Measurements from ENCODE around the gene ZFYVE9. TPM values are rescaled to one million over a fixed set of nuclear protein-coding genes. Genes with fewer than 3 reads are reported as not detected.

The ZFYVE9 gene
- total RNA-seq, 4 donors from 2014 or later: 25.6 to 95.0 (median 48.3) TPM

DNA sequence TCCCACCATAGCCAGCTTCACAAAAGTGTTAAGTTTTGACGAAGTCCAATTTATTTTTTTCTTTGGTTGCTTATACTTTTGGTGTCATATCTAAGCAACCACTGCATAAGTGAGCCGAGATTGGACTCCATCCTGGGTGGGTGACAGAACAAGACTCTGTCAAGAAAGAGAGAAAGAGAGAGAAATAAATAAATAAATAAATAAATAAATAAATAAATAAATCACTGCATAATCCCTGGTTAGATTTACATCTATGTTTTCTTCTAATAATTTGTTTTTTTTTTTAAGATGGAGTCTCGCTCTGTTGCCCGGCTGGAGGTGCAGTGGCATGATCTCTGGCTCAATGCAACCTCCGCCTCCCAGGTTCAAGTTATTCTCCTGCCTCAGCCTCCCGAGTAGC lies 18.3 kb upstream of the ZFYVE9 start:
- intact Hi-C loops (cut with DNase I; ENCODE audit: low total_unique reads): no loop called here
- Histone ChIP-seq H3K4me1 (no peaks in the 10 kb centered on the region), H3K27ac (no peak overlapping the region), H3K27me3 (no peaks in the 10 kb centered on the region), H3K9me3 (no peaks in the 10 kb centered on the region), H3K4me3 (no peak overlapping the region), H3K36me3 (no peaks in the 10 kb centered on the region)
- DNase-seq: no peak
- no peak for TF ChIP-seq POLR2A (IDR thresholded peaks at IDR 0.05)
- TF ChIP-seq, protein P1, sequence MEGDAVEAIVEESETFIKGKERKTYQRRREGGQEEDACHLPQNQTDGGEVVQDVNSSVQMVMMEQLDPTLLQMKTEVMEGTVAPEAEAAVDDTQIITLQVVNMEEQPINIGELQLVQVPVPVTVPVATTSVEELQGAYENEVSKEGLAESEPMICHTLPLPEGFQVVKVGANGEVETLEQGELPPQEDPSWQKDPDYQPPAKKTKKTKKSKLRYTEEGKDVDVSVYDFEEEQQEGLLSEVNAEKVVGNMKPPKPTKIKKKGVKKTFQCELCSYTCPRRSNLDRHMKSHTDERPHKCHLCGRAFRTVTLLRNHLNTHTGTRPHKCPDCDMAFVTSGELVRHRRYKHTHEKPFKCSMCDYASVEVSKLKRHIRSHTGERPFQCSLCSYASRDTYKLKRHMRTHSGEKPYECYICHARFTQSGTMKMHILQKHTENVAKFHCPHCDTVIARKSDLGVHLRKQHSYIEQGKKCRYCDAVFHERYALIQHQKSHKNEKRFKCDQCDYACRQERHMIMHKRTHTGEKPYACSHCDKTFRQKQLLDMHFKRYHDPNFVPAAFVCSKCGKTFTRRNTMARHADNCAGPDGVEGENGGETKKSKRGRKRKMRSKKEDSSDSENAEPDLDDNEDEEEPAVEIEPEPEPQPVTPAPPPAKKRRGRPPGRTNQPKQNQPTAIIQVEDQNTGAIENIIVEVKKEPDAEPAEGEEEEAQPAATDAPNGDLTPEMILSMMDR (IDR thresholded peaks at IDR 0.05): no peak

DNA sequence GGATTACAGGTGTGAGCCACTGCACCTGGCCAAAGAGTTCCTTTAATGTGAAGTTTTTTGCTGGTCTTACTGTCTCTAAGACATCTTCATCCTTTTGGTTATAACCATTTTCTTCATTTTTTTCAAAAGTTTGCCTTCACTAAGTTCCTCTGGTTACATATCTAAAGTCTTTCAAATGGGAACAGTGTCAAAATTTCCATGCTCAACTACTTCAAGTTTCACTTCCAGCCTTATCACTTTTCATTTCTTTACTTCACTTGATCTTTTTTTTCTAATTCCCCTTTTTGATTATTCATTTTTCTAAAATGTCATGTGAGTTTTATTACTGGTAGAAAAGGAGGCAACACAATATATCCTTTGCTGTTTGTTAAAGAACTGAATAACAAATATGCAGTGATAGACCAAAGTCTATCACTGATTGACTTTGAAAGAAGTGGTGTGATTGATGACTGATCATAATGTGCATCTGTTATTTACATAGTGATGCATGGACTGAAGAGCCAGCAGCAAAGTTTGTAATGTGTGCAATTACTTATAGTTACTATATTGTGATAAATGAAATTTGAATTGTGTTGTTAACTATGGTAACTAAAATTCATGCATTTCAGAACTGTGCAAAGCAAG lies 16.0 kb upstream of the ZFYVE9 start:
- no peak overlapping the region for H3K27ac ChIP-seq
- TF ChIP-seq, protein P1 (IDR thresholded peaks at IDR 0.05): no peak
- H3K36me3 ChIP-seq: no peaks in the 10 kb centered on the region
- H3K4me1 ChIP-seq: no peaks in the 10 kb centered on the region
- intact Hi-C loops (cut with DNase I; ENCODE audit: low total_unique reads): no loop called here
- no peak overlapping the region for H3K4me3 ChIP-seq
- H3K9me3 ChIP-seq: no peaks in the 10 kb centered on the region
- H3K27me3 ChIP-seq: no peaks in the 10 kb centered on the region
- no peak for DNase-seq

DNA sequence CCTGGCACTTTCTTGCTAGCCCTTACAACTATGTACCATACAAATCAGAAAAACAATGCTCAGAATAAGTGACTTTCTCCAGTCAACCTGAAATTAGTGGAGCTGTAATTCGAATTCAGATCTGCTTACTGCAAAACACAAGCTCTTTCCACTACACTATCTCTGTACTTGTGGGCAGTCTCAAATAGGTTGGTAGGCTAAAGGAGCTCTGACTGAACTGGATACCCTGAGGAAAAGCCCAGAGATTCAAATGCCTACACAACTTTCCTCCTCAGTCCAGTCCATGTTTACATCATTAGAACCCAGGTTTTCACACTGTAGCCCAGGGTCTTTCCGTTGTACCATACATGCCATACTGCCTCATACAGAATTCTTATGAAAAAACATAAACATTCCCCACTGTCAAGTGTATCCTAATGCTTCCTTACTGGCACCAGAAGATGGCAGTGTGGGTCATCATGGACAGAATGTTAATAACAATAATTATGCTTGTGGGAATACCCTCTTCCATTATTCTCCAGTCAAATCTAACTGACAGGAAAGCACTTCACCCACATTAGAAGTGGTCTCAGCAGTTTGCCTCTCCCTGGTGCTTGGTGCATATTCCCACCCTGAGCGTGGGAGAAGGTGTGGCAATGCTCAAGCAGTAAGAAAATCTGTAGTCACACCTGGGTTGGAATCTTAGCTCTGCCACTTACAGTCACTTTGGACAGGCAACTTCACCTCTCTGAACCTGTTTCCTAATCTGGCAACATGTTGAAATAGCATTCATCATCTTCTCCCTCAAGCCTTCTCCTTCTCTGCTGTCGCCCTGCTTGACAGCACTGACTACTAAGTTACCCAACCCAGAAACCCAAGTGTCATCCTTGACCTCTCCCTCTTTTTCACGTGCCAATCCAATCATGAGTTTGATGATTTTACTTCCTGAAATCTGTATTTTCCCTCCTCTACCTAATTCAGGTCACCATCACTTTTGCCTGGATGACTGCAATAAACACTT lies 14.4 kb upstream of the ZFYVE9 start:
- intact Hi-C loops (cut with DNase I; ENCODE audit: low total_unique reads): no loop called here
- Histone ChIP-seq H3K4me3 (no peak overlapping the region), H3K9me3 (no peaks in the 10 kb centered on the region), H3K27ac (no peak overlapping the region), H3K27me3 (no peaks in the 10 kb centered on the region), H3K4me1 (no peaks in the 10 kb centered on the region), H3K36me3 (no peaks in the 10 kb centered on the region)
- TF ChIP-seq, protein P1 (IDR thresholded peaks at IDR 0.05): peak; percentile 67 to 71 (median 70)
- TF ChIP-seq POLR2A (IDR thresholded peaks at IDR 0.05): no peak
- DNase-seq: peak in 1 of 2 donors; percentile 32

DNA sequence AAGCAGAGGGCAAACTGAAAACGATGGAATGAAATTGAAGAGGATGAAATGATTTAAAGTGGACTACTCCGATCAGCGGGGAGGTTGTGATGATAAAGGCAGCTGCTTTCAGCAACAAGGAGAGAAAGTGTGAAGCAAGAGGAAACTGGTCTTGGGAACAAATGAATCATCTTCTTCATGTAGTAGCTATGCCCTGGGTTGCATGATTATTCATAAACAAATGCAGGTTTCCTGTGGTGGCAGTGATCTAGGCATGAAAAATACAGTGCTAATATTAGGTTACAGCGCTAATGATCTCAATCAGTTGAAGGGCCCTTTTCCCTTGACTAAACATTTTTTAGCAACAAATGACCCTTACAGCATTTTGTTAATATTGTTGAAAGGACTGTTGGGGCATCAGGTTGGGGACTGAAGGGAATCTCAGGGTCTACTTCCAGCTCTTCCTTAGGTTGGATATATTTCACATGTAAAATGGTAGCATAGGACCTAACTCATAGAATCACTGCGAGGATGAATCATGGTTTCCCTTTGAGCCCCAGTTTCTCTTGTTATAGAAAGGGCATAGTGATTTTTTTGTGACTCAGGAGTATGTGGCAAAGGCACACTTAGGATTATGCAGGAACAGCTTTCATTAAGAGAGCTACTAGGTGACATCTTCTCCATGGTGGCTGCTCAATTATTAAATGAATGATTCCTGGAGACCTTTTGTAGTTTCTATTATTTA lies 1.9 kb upstream of the ZFYVE9 start:
- H3K4me3 ChIP-seq: no peak overlapping the region
- H3K27me3 ChIP-seq: no peaks in the 10 kb centered on the region
- DNase-seq: peak in 1 of 2 donors; percentile 22
- H3K36me3 ChIP-seq: no peaks in the 10 kb centered on the region
- no peak for TF ChIP-seq POLR2A (IDR thresholded peaks at IDR 0.05)
- TF ChIP-seq, protein P1 (IDR thresholded peaks at IDR 0.05): no peak
- peak overlapping the region; percentile 99 to 100 for H3K27ac ChIP-seq
- H3K4me1 ChIP-seq: no peaks in the 10 kb centered on the region
- H3K9me3 ChIP-seq: no peaks in the 10 kb centered on the region
- intact Hi-C loops (cut with DNase I; ENCODE audit: low total_unique reads): loop anchor here (10.0 kb wide), 1 partner anchor 155 kb away; no protein-coding TSS in a partner anchor
